Raji (cell line): Measurements from ENCODE around the gene NACC2.

Experiments used
- POLR2A ChIP-seq: IDR thresholded peaks from 2 replicates; pipeline ENCODE4 v1.6.1; 2011; ENCODE audit warnings: low read depth, low read length, control low read depth; ENCODE audit not compliant: insufficient read depth

NACC2 gene

DNA sequence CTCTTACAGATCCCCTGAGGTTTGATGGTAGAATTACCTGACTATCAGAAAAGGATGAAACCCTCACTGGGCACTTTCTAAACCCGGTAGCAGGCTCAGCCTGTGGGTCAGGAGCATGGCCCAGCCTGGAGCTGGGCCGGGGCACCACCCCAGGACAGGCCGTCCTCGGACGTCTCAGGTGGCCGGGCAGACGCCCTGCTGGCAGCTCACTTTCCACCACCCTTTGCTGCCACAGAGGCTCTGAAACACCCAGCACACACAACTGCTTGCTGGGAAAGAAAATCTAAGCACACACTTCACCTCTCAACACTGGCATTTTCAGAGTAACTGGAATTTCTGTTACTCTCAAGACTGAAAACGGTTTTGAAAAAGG is 138.3 kb downstream of the NACC2 start:
- TF ChIP-seq POLR2A, result no peak
